SK-N-SH (cell line): ENCODE measurements around the gene RIPOR2. TPM values are rescaled to one million over a fixed set of nuclear protein-coding genes. Genes with fewer than 3 reads are reported as not detected.

Experiments
- CTCF ChIA-PET: fragments of 300-600, 350-600 bp; formaldehyde crosslinking; extraction: SDS; loops from one replicate; lab custom pipeline; 2021; lab: Yijun Ruan, JAX
- POLR2A ChIA-PET: fragments of 350-600 bp; sonication (Branson Sonifier 250); formaldehyde crosslinking; extraction: SDS; loops from one replicate; lab custom pipeline; 2020; ENCODE audit warnings: antibody characterized with exemption, inconsistent platforms; lab: Yijun Ruan, JAX
- DNase-seq: peaks from one replicate; pipeline ENCODE4 v3.0.0; 2012
- H2AFZ ChIP-seq: fragments of 200-600 bp; sonication (generic); 2 replicates; pipeline ENCODE4 v1.8.1; 2016; ENCODE audit warnings: antibody characterized with exemption, mild to moderate bottlenecking, low read depth
- H3F3A ChIP-seq: fragments of 200-600 bp; sonication (generic); replicated peaks from 2 replicates; pipeline ENCODE3; 2016; ENCODE audit warnings: antibody characterized with exemption, mild to moderate bottlenecking; ENCODE audit not compliant: insufficient read depth
- H3K27ac ChIP-seq, 2 experiments: fragments of 200-500 bp in 1 of 2; fragments of 200-600 bp in 1 of 2; sonication (Bioruptor generic) in 1 of 2; sonication (generic), shearing (Covaris generic) in 1 of 2; 2 replicates each; pipeline versions ENCODE4 v1.5.1 to v1.6.1; 2014 to 2016; ENCODE audit warnings: low read depth in 2 of 2, inconsistent platforms in 1 of 2, low read length in 1 of 2, mild to moderate bottlenecking in 1 of 2, mixed read lengths in 1 of 2
- H3K27me3 ChIP-seq: fragments of 200-600 bp; sonication (generic), shearing (Covaris generic); 2 replicates; pipeline ENCODE4 v1.6.1; 2016; ENCODE audit warnings: mixed run types; ENCODE audit not compliant: insufficient read depth
- H3K36me3 ChIP-seq, 2 experiments: fragments of 200-500 bp in 1 of 2; fragments of 200-600 bp in 1 of 2; sonication (Bioruptor generic) in 1 of 2; sonication (generic) in 1 of 2; replicated peaks in 1 of 2; 2 replicates each; pipeline versions ENCODE3 to v1.5.1; 2014 to 2016; ENCODE audit warnings: low read length in 1 of 2, mild to moderate bottlenecking in 1 of 2; ENCODE audit not compliant: insufficient read depth in 2 of 2, control insufficient read depth in 1 of 2
- H3K4me1 ChIP-seq, 2 experiments: fragments of 200-500 bp in 1 of 2; fragments of 200-600 bp in 1 of 2; sonication (Bioruptor generic) in 1 of 2; sonication (generic), shearing (Covaris generic) in 1 of 2; 2 replicates each; pipeline versions ENCODE4 v1.5.1 to v1.6.1; 2014 to 2016; ENCODE audit warnings: low read depth in 1 of 2, low read length in 1 of 2, mixed run types in 1 of 2; ENCODE audit not compliant: insufficient read depth in 2 of 2, control insufficient read depth in 1 of 2
- H3K4me2 ChIP-seq: fragments of 200-600 bp; sonication (generic), shearing (Covaris generic); 2 replicates; pipeline ENCODE4 v1.6.1; 2017; ENCODE audit warnings: mixed run types
- H3K4me3 ChIP-seq, 2 experiments: fragments of 200-500 bp in 1 of 2; fragments of 200-600 bp in 1 of 2; sonication (Bioruptor generic) in 1 of 2; sonication (generic), shearing (Covaris generic) in 1 of 2; 2 replicates each; pipeline versions ENCODE4 v1.5.1 to v1.8.1; 2014 to 2016; ENCODE audit warnings: low read depth in 2 of 2, inconsistent platforms in 1 of 2, low read length in 1 of 2, mild to moderate bottlenecking in 1 of 2, mixed read lengths in 1 of 2, moderate library complexity in 1 of 2
- H3K79me2 ChIP-seq: fragments of 200-600 bp; sonication (generic); 2 replicates; pipeline ENCODE4 v1.8.1; 2017; ENCODE audit warnings: mild to moderate bottlenecking; ENCODE audit not compliant: insufficient read depth
- H3K9ac ChIP-seq: fragments of 200-600 bp; sonication (generic); 2 replicates; pipeline ENCODE4 v1.6.1; 2017; ENCODE audit warnings: mixed run types
- H3K9me2 ChIP-seq: fragments of 200-600 bp; sonication (generic); 2 replicates; pipeline ENCODE4 v1.6.1; 2017; ENCODE audit warnings: mixed run types
- H3K9me3 ChIP-seq: fragments of 200-600 bp; sonication (generic); 2 replicates; pipeline ENCODE4 v1.6.1; 2017; ENCODE audit warnings: mixed run types, mild to moderate bottlenecking, moderate library complexity
- H4K20me1 ChIP-seq: fragments of 200-600 bp; sonication (generic); 2 replicates; pipeline ENCODE4 v1.6.1; 2017; ENCODE audit warnings: mild to moderate bottlenecking, mixed run types; ENCODE audit not compliant: insufficient read depth
- CTCF ChIP-seq: fragments of 200-600 bp; sonication (generic); IDR thresholded peaks from 2 replicates; pipeline ENCODE4 v1.6.1; 2017; ENCODE audit warnings: antibody characterized with exemption, mild to moderate bottlenecking, moderate library complexity
- EP300 ChIP-seq, 2 experiments: IDR thresholded peaks; 2 replicates each; pipeline versions ENCODE4 v1.4.0 to v1.6.1; 2012; ENCODE audit warnings: borderline replicate concordance in 1 of 2, low read depth in 1 of 2, low read length in 1 of 2
- EZH2phosphoT487 ChIP-seq: fragments of 200-600 bp; sonication (generic); IDR thresholded peaks from 2 replicates; pipeline ENCODE4 v1.6.1; 2017; ENCODE audit warnings: low read depth, mixed run types, mild to moderate bottlenecking, antibody characterized with exemption, moderate library complexity, borderline replicate concordance
- GABPA ChIP-seq: IDR thresholded peaks from 2 replicates; pipeline ENCODE4 v1.4.0; 2012; ENCODE audit warnings: low read depth, mild to moderate bottlenecking
- IRF3 ChIP-seq: fragments of 150-350 bp; IDR thresholded peaks from 2 replicates; pipeline ENCODE4 v1.6.1; 2016; ENCODE audit warnings: mild to moderate bottlenecking, low read depth, low read length
- MXI1 ChIP-seq: IDR thresholded peaks from 2 replicates; pipeline ENCODE4 v1.6.1; 2012; ENCODE audit warnings: mild to moderate bottlenecking, low read depth, low read length, improper control_type of control experiment
- PBX3 ChIP-seq: IDR thresholded peaks from 2 replicates; pipeline ENCODE4; 2012
- POLR2AphosphoS5 ChIP-seq: IDR thresholded peaks from 2 replicates; pipeline ENCODE4 v1.6.1; 2012; ENCODE audit warnings: low read depth, low read length
- RAD21 ChIP-seq: IDR thresholded peaks from 2 replicates; pipeline ENCODE4 v1.6.1; 2012; ENCODE audit warnings: mild to moderate bottlenecking, low read length
- REST ChIP-seq: IDR thresholded peaks from 2 replicates; pipeline ENCODE4 v1.6.1; 2012; ENCODE audit warnings: mild to moderate bottlenecking, low read depth, low read length, moderate library complexity
- RFX5 ChIP-seq: IDR thresholded peaks from 2 replicates; pipeline ENCODE4 v1.6.1; 2012; ENCODE audit warnings: mild to moderate bottlenecking, improper control_type of control experiment, low read length
- RXRA ChIP-seq: IDR thresholded peaks from 2 replicates; pipeline ENCODE4 v1.4.0; 2012; ENCODE audit warnings: low read depth, mild to moderate bottlenecking, borderline replicate concordance
- YY1 ChIP-seq: IDR thresholded peaks from 2 replicates; pipeline ENCODE4 v1.4.0; 2012; ENCODE audit warnings: low read depth, mild to moderate bottlenecking
- ZBTB33 ChIP-seq: IDR thresholded peaks from 2 replicates; pipeline ENCODE4 v1.4.0; 2012; ENCODE audit warnings: low read depth, borderline replicate concordance
- WGBS: methylation state at CpG from one replicate; pipeline ENCODE4 v1.1.6; 2017; ENCODE audit warnings: low lambda C conversion rate; 5-methylcytosine and 5-hydroxymethylcytosine counted together
- polyA plus RNA-seq, 3 experiments: library from polyadenylated mRNA; depleted of rRNA; stranded (reverse); fragments of >200 nt; gene quantifications; 2 replicates each; pipeline ENCODE4 v1.2.3, GENCODE V29; 2012

The RIPOR2 gene
- polyA plus RNA-seq, 1 of the 3 experiments (the other 2 are of a cell fraction) = 0.05 TPM

GRCh38 chr6:24851086-24851485, 84.7 kb downstream of the RIPOR2 start:
- Histone ChIP-seq H3K36me3 (no peaks in the 10 kb centered on the region), H3K4me2 (no peak overlapping the region), H3K4me1 (no peaks in the 10 kb centered on the region), H3K9me3 (no peaks in the 10 kb centered on the region), H3K79me2 (no peaks in the 10 kb centered on the region), H3F3A (no peaks in the 10 kb centered on the region), H4K20me1 (no peaks in the 10 kb centered on the region), H3K9ac (no peak overlapping the region), H2AFZ (no peak overlapping the region), H3K9me2 (no peaks in the 10 kb centered on the region), H3K4me3 (no peak overlapping the region), H3K27me3 (no peaks in the 10 kb centered on the region), H3K27ac (no peak overlapping the region)
- CTCF ChIA-PET = interaction anchor here (1.5 to 3.8 kb wide), 2 partner anchors 141 to 220 kb away, joined by 4 to 17 read pairs; no protein-coding TSS in a partner anchor
- TF ChIP-seq RXRA (no peak), EP300 (IDR thresholded peaks at IDR 0.05; ENCODE audit: borderline replicate concordance in 1 of 2, low read depth in 1 of 2, low read length in 1 of 2) (no peak), IRF3 (no peak), CTCF (no peak), ZBTB33 (no peak), REST (no peak), YY1 (no peak), RAD21 (no peak), PBX3 (no peak), MXI1 (no peak), GABPA (no peak), POLR2AphosphoS5 (no peak), EZH2phosphoT487 (no peak), RFX5 (no peak)
- DNase-seq = no peak
- POLR2A ChIA-PET = no interaction called here
- WGBS = 89% methylated on average over 2 of the region's 2 CpGs
